Rectal smooth muscle tissue (tissue), 1 donor: Measurements from ENCODE around the gene VPS37B.

Experiments used
- H3K27ac ChIP-seq: one replicate; pipeline ENCODE4 v1.7.0; 2013; ENCODE audit warnings: low read depth, low read length, inconsistent platforms
- H3K27me3 ChIP-seq: one replicate; pipeline ENCODE4 v1.7.0; 2013; ENCODE audit warnings: low read length; ENCODE audit not compliant: control insufficient read depth, insufficient read depth
- H3K36me3 ChIP-seq: one replicate; pipeline ENCODE4 v1.7.0; 2013; ENCODE audit warnings: low read length; ENCODE audit not compliant: control insufficient read depth, insufficient read depth
- H3K4me1 ChIP-seq: one replicate; pipeline ENCODE4 v1.7.0; 2013; ENCODE audit warnings: low read length; ENCODE audit not compliant: control insufficient read depth, insufficient read depth
- H3K4me3 ChIP-seq: one replicate; pipeline ENCODE4 v1.7.0; 2013; ENCODE audit warnings: low read length
- H3K9ac ChIP-seq: one replicate; pipeline ENCODE4 v1.7.0; 2013; ENCODE audit warnings: low read length

Gene VPS37B

DNA sequence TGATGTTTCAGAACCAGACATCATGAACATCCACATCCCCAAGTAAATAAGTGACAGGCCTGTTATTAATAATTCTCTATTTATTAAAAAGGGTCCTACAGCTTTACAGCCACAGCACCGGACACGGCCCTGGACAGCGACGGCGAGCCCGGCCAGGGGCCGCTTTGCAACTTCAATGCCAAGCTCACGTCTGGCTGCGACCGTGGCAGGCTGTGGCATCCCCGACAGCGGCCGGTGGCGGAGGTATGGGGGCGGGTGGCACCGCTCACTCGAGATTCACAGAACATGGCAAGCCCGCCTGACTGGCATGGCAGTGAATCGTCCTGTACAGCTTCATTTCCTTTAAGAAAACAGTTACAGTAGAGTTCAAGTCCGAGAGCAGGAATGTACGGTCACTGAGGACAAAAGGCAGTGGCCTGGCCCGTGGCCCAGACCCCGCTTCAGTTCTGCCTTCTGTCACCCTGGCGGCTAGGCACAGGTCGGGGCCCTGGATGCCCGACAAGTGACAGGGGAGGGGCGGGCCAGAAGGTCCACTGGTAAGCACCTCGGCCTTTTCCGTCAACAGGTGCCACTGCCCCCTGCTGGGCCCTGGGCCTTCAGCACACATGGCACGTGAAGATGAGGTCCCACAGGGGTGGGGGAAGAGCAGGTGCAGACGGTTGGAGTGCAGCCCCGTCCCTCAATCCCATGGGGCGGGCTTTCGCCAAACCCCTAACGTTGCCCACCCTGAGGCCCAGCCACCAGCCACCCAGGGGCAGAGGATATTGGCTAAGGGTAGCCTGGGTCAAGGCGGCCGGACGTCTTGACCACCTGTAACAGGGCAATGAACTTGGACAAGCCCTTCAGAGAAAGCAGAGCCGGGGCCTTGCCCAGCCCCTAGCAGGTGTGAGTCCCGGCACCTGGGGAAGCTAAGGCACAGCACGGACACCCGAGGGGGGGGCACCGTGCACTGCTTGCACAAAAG is 30.4 kb downstream of the VPS37B start:
- Histone ChIP-seq H3K4me1 (no peaks in the 10 kb centered on the region), H3K27me3 (no peaks in the 10 kb centered on the region), H3K27ac (no peak overlapping the region), H3K4me3 (no peak overlapping the region), H3K36me3 (peaks cover 19% of the 10 kb centered on the region), H3K9ac (no peak overlapping the region)

DNA sequence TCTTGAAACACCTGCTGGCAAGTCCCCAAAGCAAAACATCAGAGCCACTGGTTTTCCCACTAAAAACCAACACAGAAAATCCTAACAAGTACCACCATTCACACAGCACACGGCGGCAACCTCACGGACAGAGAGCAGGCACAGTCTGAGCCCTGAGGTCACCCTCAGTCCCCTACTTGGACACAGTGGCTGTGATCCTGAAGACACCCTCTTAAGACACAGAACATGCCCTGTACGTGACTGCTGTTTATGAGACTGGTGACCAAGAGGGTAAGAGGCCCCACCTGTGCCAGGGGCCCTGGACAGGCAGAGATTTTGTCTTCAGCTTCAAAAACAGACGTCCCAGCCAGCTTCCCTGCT is 31.1 kb downstream of the VPS37B start:
- no peak overlapping the region for H3K9ac ChIP-seq
- no peak overlapping the region for H3K27ac ChIP-seq
- peaks cover 17% of the 10 kb centered on the region for H3K36me3 ChIP-seq
- no peak overlapping the region for H3K4me3 ChIP-seq
- no peaks in the 10 kb centered on the region for H3K27me3 ChIP-seq
- no peaks in the 10 kb centered on the region for H3K4me1 ChIP-seq

DNA sequence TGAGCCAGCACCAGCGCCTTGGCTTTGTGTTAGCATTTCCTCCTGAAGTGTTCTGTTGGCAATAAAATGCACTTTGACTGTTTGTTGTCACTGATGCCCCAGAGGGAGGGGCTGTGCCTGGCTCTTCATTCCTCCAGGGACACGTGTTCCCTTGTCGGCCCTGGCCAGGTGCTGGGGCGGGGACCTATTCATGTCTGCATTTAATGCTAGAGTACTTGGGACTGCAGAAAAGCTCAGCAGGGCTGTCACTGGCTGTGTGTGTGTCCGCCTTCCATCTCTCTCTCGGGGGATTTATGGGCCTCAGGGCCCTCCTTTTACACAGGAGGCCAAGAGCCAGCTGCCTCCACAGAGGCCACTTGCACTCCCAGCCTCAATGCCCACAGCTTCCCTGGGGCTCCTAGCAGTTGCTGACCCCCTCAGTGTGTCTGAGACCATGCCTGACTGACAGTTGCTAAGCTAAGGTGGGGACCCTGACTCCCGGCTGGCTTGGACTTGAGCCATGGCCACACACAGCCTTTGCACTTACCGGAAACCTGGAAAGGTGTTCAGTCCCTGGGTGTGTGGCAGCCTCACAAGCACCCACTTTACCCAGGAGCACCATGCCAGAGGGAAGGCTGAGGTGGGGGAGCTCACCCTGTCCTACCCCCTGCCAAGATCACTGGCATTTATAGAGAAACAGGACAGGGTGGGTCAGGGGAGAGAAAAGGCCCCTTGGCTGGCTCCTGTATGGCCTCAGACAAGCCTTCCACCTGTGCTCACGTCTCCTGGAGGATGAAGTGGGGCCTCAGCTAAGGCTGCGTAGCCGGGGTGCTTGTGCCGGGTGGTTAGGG is 32.8 kb downstream of the VPS37B start:
- no peak overlapping the region for H3K4me3 ChIP-seq
- no peak overlapping the region for H3K27ac ChIP-seq
- no peak overlapping the region for H3K9ac ChIP-seq
- no peaks in the 10 kb centered on the region for H3K4me1 ChIP-seq
- H3K27me3 ChIP-seq, result no peaks in the 10 kb centered on the region
- peaks cover 4% of the 10 kb centered on the region for H3K36me3 ChIP-seq

DNA sequence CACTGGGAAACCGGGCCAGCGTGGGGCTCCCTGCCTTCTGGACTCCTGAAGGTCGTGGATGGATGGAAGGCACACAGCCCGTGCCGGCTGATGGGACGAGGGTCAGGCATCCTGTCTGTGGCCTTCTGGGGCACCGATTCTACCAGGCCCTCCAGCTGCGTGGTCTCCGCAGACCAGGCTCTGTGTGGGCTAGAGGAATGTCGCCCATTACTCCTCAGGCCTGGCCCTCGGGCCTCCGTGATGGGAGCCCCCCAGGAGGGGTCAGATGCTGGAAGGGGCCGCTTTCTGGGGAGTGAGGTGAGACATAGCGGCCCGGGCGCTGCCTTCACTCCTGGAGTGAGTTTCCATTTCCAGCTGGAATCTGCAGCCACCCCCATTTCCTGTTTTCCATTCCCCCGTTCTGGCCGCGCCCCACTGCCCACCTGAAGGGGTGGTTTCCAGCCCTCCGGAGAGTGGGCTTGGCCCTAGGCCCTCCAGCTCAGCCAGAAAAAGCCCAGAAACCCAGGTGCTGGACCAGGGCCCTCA is 33.8 kb downstream of the VPS37B start:
- Histone ChIP-seq H3K27me3 (no peaks in the 10 kb centered on the region), H3K27ac (no peak overlapping the region), H3K4me1 (no peaks in the 10 kb centered on the region), H3K36me3 (peaks cover 4% of the 10 kb centered on the region), H3K4me3 (peak overlapping the region; percentile 12), H3K9ac (no peak overlapping the region)

DNA sequence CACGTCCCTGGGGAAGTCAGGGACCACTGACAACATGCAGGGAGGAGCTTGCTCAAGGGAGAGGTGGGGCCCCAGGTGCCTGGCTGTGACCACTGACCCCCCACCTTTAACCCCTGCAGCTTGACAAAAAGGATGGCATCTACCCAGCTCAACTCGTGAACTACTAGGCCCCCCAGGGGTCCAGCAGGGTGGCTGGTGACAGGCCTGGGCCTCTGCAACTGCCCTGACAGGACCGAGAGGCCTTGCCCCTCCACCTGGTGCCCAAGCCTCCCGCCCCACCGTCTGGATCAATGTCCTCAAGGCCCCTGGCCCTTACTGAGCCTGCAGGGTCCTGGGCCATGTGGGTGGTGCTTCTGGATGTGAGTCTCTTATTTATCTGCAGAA is 34.3 kb downstream of the VPS37B start:
- H3K27me3 ChIP-seq, result no peaks in the 10 kb centered on the region
- H3K27ac ChIP-seq, result no peak overlapping the region
- no peak overlapping the region for H3K9ac ChIP-seq
- peaks cover 3% of the 10 kb centered on the region for H3K36me3 ChIP-seq
- H3K4me1 ChIP-seq, result no peaks in the 10 kb centered on the region
- H3K4me3 ChIP-seq, result no peak overlapping the region

DNA sequence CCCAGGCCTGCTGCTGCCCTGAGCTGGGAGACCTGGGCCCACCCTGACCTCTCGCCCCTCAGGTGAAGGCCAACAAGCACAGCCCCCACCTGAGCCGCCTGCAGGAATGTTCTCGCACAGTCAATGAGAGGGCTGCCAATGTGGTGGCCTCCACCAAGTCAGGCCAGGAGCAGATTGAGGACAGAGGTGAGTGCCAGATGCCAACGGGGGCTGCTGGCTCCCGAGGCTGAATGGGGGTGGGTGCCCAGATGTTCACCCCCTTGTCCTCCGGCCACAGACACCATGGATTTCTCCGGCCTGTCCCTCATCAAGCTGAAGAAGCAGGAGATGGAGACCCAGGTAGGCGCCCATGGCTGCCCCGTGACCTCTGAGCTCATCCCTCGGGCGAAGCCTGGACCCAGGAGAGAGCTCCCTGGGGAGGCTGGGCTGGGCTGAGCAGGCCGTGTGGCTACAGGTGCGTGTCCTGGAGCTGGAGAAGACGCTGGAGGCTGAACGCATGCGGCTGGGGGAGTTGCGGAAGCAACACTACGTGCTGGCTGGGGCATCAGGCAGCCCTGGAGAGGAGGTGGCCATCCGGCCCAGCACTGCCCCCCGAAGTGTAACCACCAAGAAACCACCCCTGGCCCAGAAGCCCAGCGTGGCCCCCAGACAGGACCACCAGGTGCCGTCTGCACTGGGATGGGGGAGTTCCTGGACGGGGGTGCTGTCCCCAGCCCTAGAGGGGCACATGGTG is 34.9 kb downstream of the VPS37B start:
- no peak overlapping the region for H3K4me3 ChIP-seq
- peaks cover 2% of the 10 kb centered on the region for H3K36me3 ChIP-seq
- no peak overlapping the region for H3K27ac ChIP-seq

DNA sequence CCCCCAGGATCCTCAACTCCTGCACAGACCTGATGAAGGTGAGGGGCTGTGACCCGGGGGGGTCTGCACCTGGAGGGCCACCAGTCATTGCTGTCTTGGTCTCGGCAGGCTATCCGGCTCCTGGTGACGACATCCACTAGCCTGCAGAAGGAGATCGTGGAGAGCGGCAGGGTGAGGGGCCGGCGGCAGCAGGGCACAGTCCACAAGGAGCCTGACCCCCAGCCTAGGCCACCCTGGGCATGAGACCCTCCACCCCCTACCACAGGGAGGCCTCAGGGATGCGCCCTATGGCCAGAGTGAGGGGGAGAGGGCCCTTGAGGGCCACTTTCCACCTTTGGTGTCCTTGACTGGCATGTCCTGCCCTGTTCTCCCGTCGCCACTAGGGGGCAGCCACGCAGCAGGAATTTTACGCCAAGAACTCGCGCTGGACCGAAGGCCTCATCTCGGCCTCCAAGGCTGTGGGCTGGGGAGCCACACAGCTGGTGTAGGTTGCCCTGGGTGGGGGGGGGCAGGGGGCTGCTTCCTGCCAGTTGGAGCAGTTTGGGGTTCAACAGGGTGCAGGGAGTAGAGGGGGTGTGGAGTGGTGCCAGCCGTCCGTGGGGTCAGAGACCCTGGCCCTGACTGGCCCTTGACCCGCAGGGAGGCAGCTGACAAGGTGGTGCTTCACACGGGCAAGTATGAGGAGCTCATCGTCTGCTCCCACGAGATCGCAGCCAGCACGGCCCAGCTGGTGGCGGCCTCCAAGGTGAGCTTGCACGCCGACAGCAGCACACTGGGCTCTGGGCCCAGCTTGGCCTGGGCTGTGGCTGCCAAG is 35.7 kb downstream of the VPS37B start:
- Histone ChIP-seq H3K9ac (no peak overlapping the region), H3K4me3 (no peak overlapping the region), H3K27ac (no peak overlapping the region), H3K4me1 (no peaks in the 10 kb centered on the region), H3K27me3 (no peaks in the 10 kb centered on the region), H3K36me3 (peaks cover 2% of the 10 kb centered on the region)

More for the DNA sequence above, 34.9 kb downstream of the VPS37B start:
- Histone ChIP-seq H3K27me3 (no peaks in the 10 kb centered on the region), H3K9ac (no peak overlapping the region), H3K4me1 (no peaks in the 10 kb centered on the region)

- no peak overlapping the region for H3K9ac ChIP-seq
- no peak overlapping the region for H3K27ac ChIP-seq
- H3K4me1 ChIP-seq, result no peaks in the 10 kb centered on the region
- no peaks in the 10 kb centered on the region for H3K27me3 ChIP-seq
- no peak overlapping the region for H3K4me3 ChIP-seq
- peaks cover 2% of the 10 kb centered on the region for H3K36me3 ChIP-seq
Observed at GRCh38 chr12:122859303-122860039, 36.5 kb downstream of the VPS37B start.

DNA sequence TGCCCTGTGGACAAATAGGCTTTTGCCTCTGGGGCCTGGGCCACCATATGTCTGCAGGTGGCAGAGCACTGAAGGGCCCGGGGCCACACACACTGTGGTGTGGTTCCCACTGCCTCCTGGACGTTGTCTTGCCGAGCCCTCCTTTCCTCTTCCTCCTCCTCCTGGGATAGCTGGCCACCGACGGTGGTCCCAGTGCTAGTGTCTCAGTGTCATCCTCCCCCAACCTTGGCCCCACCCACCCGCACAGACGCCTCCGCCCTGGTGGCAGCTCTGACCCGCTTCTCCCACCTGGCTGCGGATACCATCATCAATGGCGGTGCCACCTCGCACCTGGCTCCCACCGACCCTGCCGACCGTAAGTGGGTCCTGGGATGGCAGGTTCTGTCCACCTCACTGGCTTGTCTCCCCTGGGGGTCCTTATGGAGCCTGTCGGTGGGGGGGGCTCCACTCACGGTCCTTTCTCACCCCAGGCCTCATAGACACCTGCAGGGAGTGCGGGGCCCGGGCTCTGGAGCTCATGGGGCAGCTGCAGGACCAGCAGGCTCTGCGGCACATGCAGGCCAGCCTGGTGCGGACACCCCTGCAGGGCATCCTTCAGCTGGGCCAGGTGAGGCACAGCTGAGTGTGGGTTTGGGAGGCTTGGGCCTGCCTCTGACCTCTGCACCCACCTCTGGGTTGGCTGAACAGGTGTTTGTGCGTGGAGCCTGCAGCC is 37.2 kb downstream of the VPS37B start:
- no peak overlapping the region for H3K4me3 ChIP-seq
- H3K36me3 ChIP-seq, result peaks cover 2% of the 10 kb centered on the region
- no peak overlapping the region for H3K9ac ChIP-seq
- no peaks in the 10 kb centered on the region for H3K27me3 ChIP-seq
- no peaks in the 10 kb centered on the region for H3K4me1 ChIP-seq
- H3K27ac ChIP-seq, result no peak overlapping the region

GRCh38 chr12:122858171-122858570 is 37.8 kb downstream of the VPS37B start:
- no peaks in the 10 kb centered on the region for H3K4me1 ChIP-seq
- peaks cover 2% of the 10 kb centered on the region for H3K36me3 ChIP-seq
- no peaks in the 10 kb centered on the region for H3K27me3 ChIP-seq
- no peak overlapping the region for H3K27ac ChIP-seq
- H3K9ac ChIP-seq, result no peak overlapping the region
- no peak overlapping the region for H3K4me3 ChIP-seq
